SK-N-SH (cell line): ENCODE data around the gene RBM47.

ENCODE experiments used
- CTCF ChIP-seq: fragments of 200-600 bp; sonication (generic); IDR thresholded peaks from 2 replicates; pipeline ENCODE4 v1.6.1; 2017; ENCODE audit warnings: antibody characterized with exemption, mild to moderate bottlenecking, moderate library complexity
- GABPA ChIP-seq: IDR thresholded peaks from 2 replicates; pipeline ENCODE4 v1.4.0; 2012; ENCODE audit warnings: low read depth, mild to moderate bottlenecking
- RAD21 ChIP-seq: IDR thresholded peaks from 2 replicates; pipeline ENCODE4 v1.6.1; 2012; ENCODE audit warnings: mild to moderate bottlenecking, low read length
- REST ChIP-seq: IDR thresholded peaks from 2 replicates; pipeline ENCODE4 v1.6.1; 2012; ENCODE audit warnings: mild to moderate bottlenecking, low read depth, low read length, moderate library complexity
- SIN3A ChIP-seq: IDR thresholded peaks from 2 replicates; pipeline ENCODE4 v1.6.1; 2012; ENCODE audit warnings: low read depth, mild to moderate bottlenecking, low read length, moderate library complexity, borderline replicate concordance

GRCh38 chr4:40661803-40662202 is 32.1 kb upstream of the RBM47 start:
- TF ChIP-seq CTCF (no peak), SIN3A (no peak), GABPA (no peak), RAD21 (no peak), REST (no peak)
